ENCODE measurements around the gene CDH13.

Gene CDH13

GRCh38 chr16:83723244-83723643, 1096.5 kb downstream of the CDH13 start:
- no peak for DNase-seq (ENCODE audit: low spot score)

DNA sequence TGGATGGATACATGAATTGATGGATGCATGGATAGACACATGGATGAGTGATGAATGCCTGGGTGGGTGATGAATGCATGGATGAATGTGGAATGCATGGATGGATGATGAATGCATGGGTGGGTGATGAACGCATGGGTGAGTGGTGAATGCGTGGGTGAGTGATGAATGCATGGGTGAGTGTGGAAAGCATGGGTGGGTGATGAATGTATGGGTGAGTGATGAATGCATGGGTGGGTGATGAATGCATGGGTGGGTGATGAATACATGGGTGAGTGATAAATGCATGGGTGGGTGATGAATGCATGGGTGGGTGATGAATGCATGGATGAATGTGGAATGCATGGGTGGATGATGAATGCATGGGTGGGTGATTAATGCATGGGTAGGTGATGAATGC, 1097.1 kb downstream of the CDH13 start:
- DNase-seq (ENCODE audit: low spot score): no peak

DNA sequence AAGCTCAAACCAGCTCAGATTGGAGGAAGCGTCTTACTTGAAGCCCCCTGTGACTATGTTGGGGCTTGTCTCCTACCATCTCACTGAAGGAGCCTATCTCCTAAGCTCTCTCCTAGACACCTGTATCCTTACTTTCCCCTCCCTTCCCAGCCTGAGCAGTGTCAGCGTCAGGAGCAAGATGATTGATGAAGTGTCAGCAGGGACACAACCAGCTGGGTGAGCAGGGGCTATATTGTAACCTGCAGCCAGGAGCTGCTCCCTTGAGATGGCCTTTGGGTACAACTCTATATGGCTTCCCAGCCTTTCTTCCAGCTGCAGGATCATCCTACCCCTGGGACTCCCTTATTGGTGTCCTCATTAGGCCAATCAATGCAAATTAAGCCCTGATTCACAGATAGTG, 1097.8 kb downstream of the CDH13 start:
- no peak for DNase-seq (ENCODE audit: low spot score)

DNA sequence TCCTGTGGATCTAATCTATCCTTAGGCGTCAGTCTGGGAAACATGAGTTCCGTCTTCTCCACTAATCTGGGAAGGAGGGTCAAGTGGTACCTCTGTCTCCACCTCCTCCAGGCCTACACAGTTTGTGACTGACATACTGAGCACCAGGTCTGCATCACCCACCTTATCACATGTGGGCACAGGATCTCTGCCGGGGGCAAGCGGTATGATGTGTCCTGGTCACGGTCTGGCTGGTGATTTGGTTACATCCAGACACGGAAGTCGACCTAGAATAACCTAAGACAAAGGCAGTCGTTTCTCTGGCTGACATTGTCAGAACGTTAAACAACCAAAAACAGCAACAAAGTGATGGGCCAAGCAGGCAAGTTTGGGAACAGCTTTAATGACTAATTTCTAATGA, 1098.5 kb downstream of the CDH13 start:
- no peak for DNase-seq (ENCODE audit: low spot score)

GRCh38 chr16:83727018-83727417, 1100.2 kb downstream of the CDH13 start:
- no peak for DNase-seq (ENCODE audit: low spot score)

GRCh38 chr16:83727751-83728352, 1101.1 kb downstream of the CDH13 start:
- DNase-seq (ENCODE audit: low spot score): no peak

DNA sequence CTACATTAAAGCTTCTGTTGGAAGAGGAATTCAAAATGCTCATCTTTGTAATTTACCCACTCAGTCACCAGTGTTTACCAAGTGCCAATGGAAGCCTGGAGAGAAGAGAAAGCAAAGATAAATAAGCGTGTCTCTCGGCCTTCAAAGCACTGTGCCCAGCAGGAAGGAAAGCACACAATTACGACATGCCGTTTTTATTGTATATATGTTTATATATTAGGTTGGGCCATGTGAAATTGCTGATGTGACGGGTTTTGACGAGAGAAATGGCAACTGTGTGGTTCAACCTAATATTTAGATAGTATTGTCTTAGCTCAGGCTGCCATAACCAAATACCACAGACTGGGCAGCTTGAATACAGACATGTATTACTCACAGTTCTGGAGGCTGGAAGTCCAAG, 1101.7 kb downstream of the CDH13 start:
- no peak for DNase-seq (ENCODE audit: low spot score)

DNA sequence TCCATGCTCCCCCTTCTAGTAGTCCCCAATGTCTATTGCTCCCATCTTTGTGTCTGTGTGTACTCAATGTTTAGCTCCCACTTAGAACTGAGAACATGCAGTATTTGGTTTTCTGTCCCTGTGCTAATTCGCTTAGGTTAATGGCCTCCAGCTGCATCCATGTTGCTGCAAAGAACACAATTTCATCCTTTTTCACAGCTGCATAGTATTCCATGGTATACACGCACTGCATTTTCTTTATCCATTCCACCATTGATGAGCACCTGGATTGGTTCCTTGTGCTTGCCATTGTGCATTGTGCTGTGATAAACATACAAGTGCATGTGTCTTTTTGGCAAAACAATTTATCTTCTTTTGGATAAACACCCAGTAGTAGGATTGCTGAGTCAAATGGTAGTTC, 1104.0 kb downstream of the CDH13 start:
- DNase-seq (ENCODE audit: low spot score): no peak

DNA sequence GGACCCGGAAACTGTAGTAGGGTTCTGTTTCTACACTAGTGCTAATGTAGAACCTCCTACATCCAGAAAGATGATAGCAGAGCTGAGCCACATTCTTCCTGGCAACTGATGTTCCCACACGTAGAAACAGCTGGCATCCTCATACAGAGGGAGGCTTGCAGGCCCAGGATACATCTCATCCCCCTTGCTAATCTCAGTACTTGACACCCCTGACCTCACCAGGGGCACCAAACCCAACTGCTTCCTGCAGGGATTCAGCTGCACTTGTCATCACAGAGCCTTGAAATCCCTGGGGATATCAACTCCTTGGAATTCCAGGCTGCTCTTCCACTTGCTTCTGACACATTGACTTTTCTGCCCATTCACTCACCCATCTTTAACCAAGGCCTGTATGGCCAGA, 1105.8 kb downstream of the CDH13 start:
- no peak for DNase-seq (ENCODE audit: low spot score)

- DNase-seq (ENCODE audit: low spot score): no peak
These were observed 1106.5 kb downstream of the CDH13 start for GRCh38 chr16:83733301-83733700.

GRCh38 chr16:83734136-83734535, 1107.4 kb downstream of the CDH13 start:
- DNase-seq (ENCODE audit: low spot score): no peak

GRCh38 chr16:83737729-83738354, 1111.1 kb downstream of the CDH13 start:
- DNase-seq (ENCODE audit: low spot score): no peak

DNA sequence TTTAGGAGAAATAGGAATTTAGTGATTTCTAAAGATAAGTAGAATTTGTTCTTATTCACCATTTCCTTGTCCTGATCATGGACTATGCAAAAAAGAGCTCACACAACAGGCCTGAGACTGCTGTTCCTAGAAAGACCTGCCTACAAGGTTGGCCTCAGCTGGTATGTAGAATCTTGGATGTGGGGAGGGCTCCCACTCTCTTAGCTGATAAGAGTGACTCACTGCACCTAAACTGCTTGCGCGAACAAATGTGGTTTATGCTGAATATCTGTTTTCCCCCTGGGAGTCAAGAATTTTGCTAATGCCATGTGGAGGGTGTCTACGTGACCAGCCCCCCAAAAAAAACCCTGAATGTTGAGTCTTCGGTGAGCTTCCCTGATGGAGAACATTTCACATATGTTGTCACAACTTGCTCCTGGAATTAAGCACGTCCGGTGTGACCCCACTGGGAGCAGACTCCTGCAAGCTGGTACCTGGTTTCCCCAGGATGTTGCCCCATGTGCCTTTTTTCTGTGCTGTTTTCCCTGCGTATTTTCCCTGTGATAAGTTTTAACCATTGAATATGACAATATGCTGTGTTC, 1112.2 kb downstream of the CDH13 start:
- no peak for DNase-seq (ENCODE audit: low spot score)

DNA sequence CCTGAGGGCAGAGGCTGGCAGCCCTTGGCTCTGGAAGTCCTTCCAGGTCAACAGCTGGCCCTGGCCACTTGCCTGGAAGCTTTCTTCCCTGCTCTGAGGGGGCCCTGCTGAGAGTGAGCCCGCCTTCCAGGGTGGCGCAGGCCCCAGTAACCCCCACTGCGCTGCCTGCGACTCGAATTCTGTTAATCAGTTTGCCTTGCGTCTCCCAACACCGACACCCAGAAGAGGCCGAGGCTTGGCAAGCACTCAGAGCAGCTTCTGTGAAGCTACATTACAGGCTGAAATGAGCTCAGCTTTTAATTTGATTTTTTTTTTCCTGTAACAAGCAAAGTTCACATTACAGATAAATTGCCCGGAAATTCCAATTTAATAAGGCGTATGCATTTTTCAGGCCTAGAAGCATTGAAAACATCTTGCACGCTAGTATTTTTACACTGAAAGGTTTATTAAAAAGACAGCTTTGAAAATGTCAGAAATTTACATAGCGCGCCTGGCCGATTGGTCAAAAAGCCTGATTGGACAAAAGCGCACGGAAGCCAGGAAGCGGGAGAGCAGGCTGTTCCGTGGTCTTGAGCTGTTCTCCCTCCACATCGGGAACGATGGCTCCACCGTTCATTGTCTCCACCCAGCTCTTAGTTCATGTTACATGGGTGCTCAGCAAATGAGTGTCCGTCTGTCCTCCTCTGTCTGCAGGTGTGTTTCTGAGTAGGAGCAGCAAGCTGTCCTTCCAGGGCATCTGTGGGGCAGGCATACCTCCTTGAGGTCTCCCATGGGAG, 1115.5 kb downstream of the CDH13 start:
- DNase-seq (ENCODE audit: low spot score): no peak

- no peak for DNase-seq (ENCODE audit: low spot score)
These were observed 1116.5 kb downstream of the CDH13 start for GRCh38 chr16:83743241-83743640.

- no peak for DNase-seq (ENCODE audit: low spot score)
These were observed 1117.0 kb downstream of the CDH13 start for GRCh38 chr16:83743720-83744119.

DNA sequence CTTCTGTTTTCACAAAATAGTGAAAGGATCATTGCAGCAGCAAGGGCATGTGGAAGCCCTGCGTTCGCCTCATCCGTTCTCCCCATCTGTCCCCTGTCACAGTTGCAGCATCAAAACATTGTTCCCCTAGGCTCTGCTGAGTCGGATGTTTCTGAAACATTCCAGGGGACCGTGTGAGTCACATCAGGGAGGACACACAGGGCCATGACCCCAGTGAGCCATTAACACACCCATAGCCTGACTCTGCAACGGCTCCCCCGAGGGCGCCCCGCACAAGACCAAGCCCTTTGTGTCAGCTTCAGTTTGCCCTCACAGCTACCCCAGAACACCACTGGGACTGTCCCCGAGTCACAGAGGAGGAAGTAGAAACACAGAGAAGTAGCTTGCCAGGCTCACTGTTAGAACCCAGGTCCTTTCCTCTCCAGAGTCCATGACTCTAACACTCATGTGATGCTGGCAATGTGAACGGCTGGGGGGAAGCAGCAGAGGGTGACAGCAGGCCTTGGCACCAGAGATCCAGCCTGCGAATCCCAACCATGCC, 1117.7 kb downstream of the CDH13 start:
- no peak for DNase-seq (ENCODE audit: low spot score)

GRCh38 chr16:83746611-83747010, 1119.8 kb downstream of the CDH13 start:
- no peak for DNase-seq (ENCODE audit: low spot score)

DNA sequence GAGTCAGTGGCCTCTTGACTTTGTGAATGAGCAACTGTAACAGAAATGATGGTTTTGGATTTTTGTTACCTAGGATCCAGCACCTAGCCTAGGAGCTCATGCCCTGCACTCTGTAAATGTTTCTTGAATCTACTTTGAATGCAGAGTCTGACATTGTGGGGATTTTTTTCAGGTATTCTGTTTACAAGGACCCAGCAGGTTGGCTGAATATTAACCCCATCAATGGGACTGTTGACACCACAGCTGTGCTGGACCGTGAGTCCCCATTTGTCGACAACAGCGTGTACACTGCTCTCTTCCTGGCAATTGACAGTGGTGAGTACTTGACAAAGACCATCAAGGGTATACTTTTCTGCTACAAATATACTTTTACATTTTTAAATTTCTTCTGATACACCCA, 1121.2 kb downstream of the CDH13 start:
- DNase-seq (ENCODE audit: low spot score): no peak

DNA sequence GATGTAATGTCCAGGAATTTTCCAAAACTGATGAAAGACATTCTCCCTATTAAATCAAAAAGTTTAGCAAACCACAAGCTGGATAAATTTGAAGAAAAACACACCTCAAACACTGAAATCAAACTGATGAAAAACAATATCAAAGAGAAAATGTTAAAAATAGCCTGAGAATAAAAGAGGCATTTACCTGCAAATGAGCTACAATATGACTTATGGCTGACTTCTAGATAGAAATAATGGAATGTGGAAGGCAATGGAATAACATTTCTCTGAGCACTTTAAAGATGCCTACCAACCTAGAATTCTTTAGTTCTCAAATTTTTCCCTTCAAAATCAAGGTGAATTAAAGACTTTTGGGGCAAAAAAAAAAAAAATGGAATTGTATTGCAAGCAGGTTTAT, 1128.6 kb downstream of the CDH13 start:
- no peak for DNase-seq (ENCODE audit: low spot score)

DNA sequence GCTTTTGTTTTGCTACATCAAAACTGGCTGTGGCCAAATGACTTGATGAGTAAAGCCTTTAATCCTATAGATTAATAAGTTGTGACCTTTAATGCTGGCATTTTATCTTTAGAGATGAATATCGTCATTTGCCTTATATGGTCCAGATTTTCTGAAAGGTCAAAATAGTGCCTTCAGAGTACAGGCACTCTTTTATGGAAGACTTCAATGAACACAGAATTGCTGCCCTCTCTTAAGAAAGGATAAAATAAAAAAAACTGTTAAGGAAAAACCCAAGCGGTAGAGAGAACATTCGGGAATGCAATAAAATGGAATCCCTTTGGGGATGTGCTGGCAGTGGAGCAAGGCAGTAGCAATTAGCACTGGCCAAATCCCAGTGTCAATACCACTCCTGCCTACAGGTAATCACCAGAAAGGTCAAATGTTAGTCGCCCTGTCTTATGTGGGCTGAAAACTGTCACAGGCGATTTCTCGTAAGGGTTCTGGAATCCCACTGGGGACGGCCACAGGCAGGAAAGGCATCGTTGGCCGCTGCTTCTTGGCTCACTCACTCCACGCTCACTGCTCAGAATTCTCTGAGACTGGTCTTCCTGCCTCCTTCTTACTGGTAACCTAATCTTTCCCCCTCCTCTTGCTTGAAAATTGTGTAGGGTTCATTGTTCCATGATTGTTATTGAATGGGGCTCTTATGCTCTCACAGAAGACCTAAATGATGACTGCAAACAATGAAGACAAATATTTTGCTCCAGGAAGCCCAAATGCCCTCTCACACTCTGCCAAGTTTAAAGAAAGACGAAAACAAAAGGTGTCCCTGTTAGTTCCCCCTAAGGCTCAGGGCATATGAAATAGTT, 1135.6 kb downstream of the CDH13 start:
- no peak for DNase-seq (ENCODE audit: low spot score)

GRCh38 chr16:83762992-83763358, 1136.2 kb downstream of the CDH13 start:
- no peak for DNase-seq (ENCODE audit: low spot score)

Data from HuH-7 (cell line).